PFSK-1 (cell line): ENCODE measurements around the gene OR52E6.

Experiments
- FOXP2 ChIP-seq: optimal IDR thresholded peaks from 2 replicates; pipeline ENCODE3; 2011; ENCODE audit warnings: borderline replicate concordance, control low read depth, inconsistent platforms; ENCODE audit not compliant: insufficient read depth; ENCODE audit errors: extremely low read length, extremely low read depth
- POLR2AphosphoS5 ChIP-seq: IDR thresholded peaks from 2 replicates; pipeline ENCODE4 v1.6.1; 2012; ENCODE audit warnings: low read depth, mild to moderate bottlenecking, control low read depth, low read length, moderate library complexity
- SIN3A ChIP-seq: IDR thresholded peaks from 2 replicates; pipeline ENCODE4 v1.6.1; 2012; ENCODE audit warnings: mild to moderate bottlenecking, low read length, moderate library complexity, borderline replicate concordance; ENCODE audit not compliant: insufficient read depth
- TAF1 ChIP-seq: IDR thresholded peaks from 2 replicates; pipeline ENCODE4 v1.6.1; 2012; ENCODE audit warnings: low read length, control low read depth, borderline replicate concordance; ENCODE audit not compliant: insufficient read depth
- TF ChIP-seq, protein P1 (sequence below), 2 experiments: IDR thresholded peaks; 2 replicates each; pipeline versions ENCODE4 v1.6.1 to v1.8.0; 2011 to 2012; ENCODE audit warnings: low read depth in 2 of 2, low read length in 2 of 2, control low read depth in 1 of 2, inconsistent platforms in 1 of 2, mild to moderate bottlenecking in 1 of 2, moderate library complexity in 1 of 2; ENCODE audit not compliant: insufficient read depth in 1 of 2

The OR52E6 gene

DNA sequence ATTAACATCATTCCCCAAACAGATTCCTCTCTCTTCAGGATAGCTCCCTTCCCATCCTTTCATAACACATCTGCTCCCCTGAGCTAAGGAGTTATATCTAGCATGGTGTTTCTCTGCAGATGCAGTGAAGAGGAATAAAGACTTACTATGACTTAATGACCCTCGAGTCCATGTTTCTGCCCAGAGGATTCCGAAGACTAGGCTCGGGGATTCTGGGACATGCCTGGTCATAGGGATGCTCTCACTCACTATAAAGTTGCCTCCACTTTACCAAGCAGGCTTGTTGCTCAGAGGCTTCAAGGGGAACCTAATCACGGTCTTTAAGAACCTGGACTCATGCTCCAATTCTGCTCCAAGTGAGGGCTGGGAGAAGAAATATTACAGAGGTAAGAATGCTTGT is 38.6 kb upstream of the OR52E6 start, which contains the start of gene OR52E4:
Gene OR52E4 (plus strand): TSS at position 301 of the 400 bp plus-strand sequence. CDS start 3,664 bp downstream, outside the sequence.
- no peak for TF ChIP-seq POLR2AphosphoS5
- no peak for TF ChIP-seq SIN3A
- TF ChIP-seq, protein P1, sequence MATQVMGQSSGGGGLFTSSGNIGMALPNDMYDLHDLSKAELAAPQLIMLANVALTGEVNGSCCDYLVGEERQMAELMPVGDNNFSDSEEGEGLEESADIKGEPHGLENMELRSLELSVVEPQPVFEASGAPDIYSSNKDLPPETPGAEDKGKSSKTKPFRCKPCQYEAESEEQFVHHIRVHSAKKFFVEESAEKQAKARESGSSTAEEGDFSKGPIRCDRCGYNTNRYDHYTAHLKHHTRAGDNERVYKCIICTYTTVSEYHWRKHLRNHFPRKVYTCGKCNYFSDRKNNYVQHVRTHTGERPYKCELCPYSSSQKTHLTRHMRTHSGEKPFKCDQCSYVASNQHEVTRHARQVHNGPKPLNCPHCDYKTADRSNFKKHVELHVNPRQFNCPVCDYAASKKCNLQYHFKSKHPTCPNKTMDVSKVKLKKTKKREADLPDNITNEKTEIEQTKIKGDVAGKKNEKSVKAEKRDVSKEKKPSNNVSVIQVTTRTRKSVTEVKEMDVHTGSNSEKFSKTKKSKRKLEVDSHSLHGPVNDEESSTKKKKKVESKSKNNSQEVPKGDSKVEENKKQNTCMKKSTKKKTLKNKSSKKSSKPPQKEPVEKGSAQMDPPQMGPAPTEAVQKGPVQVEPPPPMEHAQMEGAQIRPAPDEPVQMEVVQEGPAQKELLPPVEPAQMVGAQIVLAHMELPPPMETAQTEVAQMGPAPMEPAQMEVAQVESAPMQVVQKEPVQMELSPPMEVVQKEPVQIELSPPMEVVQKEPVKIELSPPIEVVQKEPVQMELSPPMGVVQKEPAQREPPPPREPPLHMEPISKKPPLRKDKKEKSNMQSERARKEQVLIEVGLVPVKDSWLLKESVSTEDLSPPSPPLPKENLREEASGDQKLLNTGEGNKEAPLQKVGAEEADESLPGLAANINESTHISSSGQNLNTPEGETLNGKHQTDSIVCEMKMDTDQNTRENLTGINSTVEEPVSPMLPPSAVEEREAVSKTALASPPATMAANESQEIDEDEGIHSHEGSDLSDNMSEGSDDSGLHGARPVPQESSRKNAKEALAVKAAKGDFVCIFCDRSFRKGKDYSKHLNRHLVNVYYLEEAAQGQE (IDR thresholded peaks at IDR 0.05; ENCODE audit: insufficient read depth in 1 of 2, low read depth in 2 of 2, low read length in 2 of 2): no peak
- no peak for TF ChIP-seq TAF1
- TF ChIP-seq FOXP2: no peak

GRCh38 chr11:5878564-5878963 is 36.9 kb upstream of the OR52E6 start:
- TF ChIP-seq TAF1 (no peak), FOXP2 (no peak), POLR2AphosphoS5 (no peak), SIN3A (no peak)
- TF ChIP-seq, protein P1 (IDR thresholded peaks at IDR 0.05; ENCODE audit: insufficient read depth in 1 of 2, low read depth in 2 of 2, low read length in 2 of 2): no peak

DNA sequence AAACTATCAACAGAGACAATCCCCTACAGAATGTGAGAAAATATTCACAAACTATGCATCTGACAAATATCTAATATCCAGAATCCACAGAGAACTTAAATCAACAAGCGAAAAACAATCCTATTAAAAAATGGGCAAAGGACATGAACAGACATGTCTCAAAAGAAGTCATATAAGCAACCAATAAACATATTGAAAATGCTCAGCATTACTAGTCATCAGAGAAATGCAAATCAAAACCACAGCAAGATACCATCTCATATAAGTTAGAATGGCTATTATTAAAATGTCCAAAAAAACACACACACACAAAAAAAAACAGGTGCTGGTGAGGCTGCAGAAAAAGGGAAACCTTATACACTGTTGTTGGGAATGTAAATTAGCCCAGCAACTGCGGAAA is 24.1 kb upstream of the OR52E6 start:
- no peak for TF ChIP-seq POLR2AphosphoS5
- TF ChIP-seq FOXP2: no peak
- TF ChIP-seq TAF1: no peak
- TF ChIP-seq, protein P1 (IDR thresholded peaks at IDR 0.05; ENCODE audit: insufficient read depth in 1 of 2, low read depth in 2 of 2, low read length in 2 of 2): no peak
- TF ChIP-seq SIN3A: no peak

- no peak for TF ChIP-seq TAF1
Observed at GRCh38 chr11:5857590-5857989, 15.9 kb upstream of the OR52E6 start, which contains the start of gene OR52E8. TSS of gene OR52E8 (minus strand) at chr11:5857690. CDS start at chr11:5857690, 0 bp downstream.

GRCh38 chr11:5851002-5851401 is 9.3 kb upstream of the OR52E6 start:
- no peak for TF ChIP-seq POLR2AphosphoS5
- TF ChIP-seq, protein P1 (IDR thresholded peaks at IDR 0.05; ENCODE audit: insufficient read depth in 1 of 2, low read depth in 2 of 2, low read length in 2 of 2): no peak
- TF ChIP-seq SIN3A: no peak
- no peak for TF ChIP-seq FOXP2
- no peak for TF ChIP-seq TAF1
